Heart left ventricle (tissue), 16 donors: ENCODE measurements around the gene MEA1. TPM values are rescaled to one million over a fixed set of nuclear protein-coding genes. Genes with fewer than 3 reads are reported as not detected.

Source experiments
- ATAC-seq, 4 donors: fragments of 200-7000 bp; cut with Tn5 transposase; one replicate each; pipeline ENCODE4 v1.9.1; 2020 to 2022; ENCODE audit warnings: moderate library complexity in 4 of 4, mild to moderate bottlenecking in 3 of 4, moderate number of reproducible peaks in 1 of 4
- DNase-seq, 5 donors: peaks; one replicate each; pipeline ENCODE4 v3.0.0-alpha.2; 2020
- H3K27ac ChIP-seq, 12 donors: fragments of 200-600 bp; sonication (generic) in 4 of 12; one replicate each; pipeline versions ENCODE4 v1.5.0 to v1.8.0; 2016 to 2022; ENCODE audit warnings: mild to moderate bottlenecking in 2 of 12
- H3K27me3 ChIP-seq, 9 donors: fragments of 200-600 bp; sonication (generic) in 2 of 9; one replicate each; pipeline versions ENCODE4 v1.5.1 to v1.8.0; 2016 to 2022; ENCODE audit warnings: mild to moderate bottlenecking in 3 of 9
- H3K36me3 ChIP-seq, 9 donors: fragments of 200-600 bp; sonication (generic) in 2 of 9; one replicate each; pipeline versions ENCODE4 v1.5.0 to v1.8.0; 2018 to 2022; ENCODE audit warnings: mild to moderate bottlenecking in 2 of 9
- H3K4me1 ChIP-seq, 12 donors: fragments of 200-600 bp; sonication (generic) in 4 of 12; one replicate each; pipeline versions ENCODE4 v1.5.0 to v1.8.0; 2016 to 2022; ENCODE audit warnings: mild to moderate bottlenecking in 3 of 12
- H3K4me3 ChIP-seq, 12 donors: fragments of 200-600 bp; sonication (generic) in 4 of 12; one replicate each; pipeline versions ENCODE4 v1.5.0 to v1.8.0; 2017 to 2022; ENCODE audit warnings: mild to moderate bottlenecking in 9 of 12, moderate library complexity in 4 of 12
- H3K9me3 ChIP-seq, 12 donors: fragments of 200-600 bp; sonication (generic) in 4 of 12; one replicate each; pipeline versions ENCODE4 v1.5.0 to v1.8.0; 2016 to 2022; ENCODE audit warnings: mild to moderate bottlenecking in 1 of 12
- CTCF ChIP-seq, 12 donors: fragments of 200-600 bp; sonication (generic) in 4 of 12; IDR thresholded peaks; one replicate each; pipeline versions ENCODE4 v1.5.0 to v1.8.0; 2018 to 2022; ENCODE audit warnings: antibody characterized with exemption in 12 of 12, mild to moderate bottlenecking in 5 of 12
- POLR2A ChIP-seq, 2 donors: fragments of 450-650 bp; IDR thresholded peaks; one replicate each; pipeline ENCODE4 v1.6.1; 2017; ENCODE audit warnings: antibody characterized with exemption in 2 of 2, mild to moderate bottlenecking in 2 of 2, moderate library complexity in 2 of 2
- WGBS, 4 donors: extraction: QIAGEN DNeasy Blood & Tissue Kit in 2 of 4; methylation state at CpG; one replicate each; pipeline versions ENCODE4 v1.1.5 to v1.1.7; 2013 to 2018; 5-methylcytosine and 5-hydroxymethylcytosine counted together
- intact Hi-C, 10 donors: fragments of 100-400 bp; cut with DNase I; formaldehyde crosslinking; loops; one replicate each; pipeline versions ENCODE4 v1.11.1 to v1.14.2; 2022
- long read RNA-seq, 3 donors: library from polyadenylated mRNA; unstranded; transcript quantifications; one replicate each; pipeline ENCODE4 v2.0.0, GENCODE V29; 2020 to 2021
- polyA plus RNA-seq, 2 donors: library from polyadenylated mRNA; stranded (reverse); fragments of 200-250 nt; gene quantifications; one replicate each; pipeline ENCODE4 v1.2.3, GENCODE V29; 2013
- total RNA-seq, 9 donors: library from RNA; depleted of rRNA in 2 of 9; stranded (reverse); fragments of >200 nt in 2 of 9; fragmentation: NEBNext Ultra II Directional in 3 of 9; extraction: Animal tissue kit (Norgen Biotek cat#: 25700) in 3 of 9; gene quantifications; one replicate each; pipeline versions ENCODE4 v1.1.0 to v1.2.4, GENCODE V29; 2016 to 2023
- donor health status: ischemic (EF 13 %, LVEDD 7.1; RV severe dilation, severe dysfunction).
- donor health status: healthy with polysubstance abuse.
- donor health status: DM: no; HTN: yes; CAD: no.
- donor health status: DM: no; HTN: no; CAD: no.
- donor health status: ischemic (EF 25% LVEDD 6.9; RV normal size, moderate dysfunction).
- donor health status: ischemic (EF 25% LVEDD 5.7; RV mildly dilated, moderate dysfunction).
- donor health status: healthy.
- donor health status: DM: yes; HTN: yes; CAD: no.
- donor health status: ischemic (EF 35%, LVEDD 5.7; RV mildly dilated, moderate dysfunction).
- donor health status: nonischemic (EF 11% LVEDD 7.7; RV severe dilation, severe dysfunction).
- donor health status: DM: yes; HTN: yes; CAD: no.
- donor health status: PGD.
- donor health status: ischemic (EF 29% LVEDD 5.4; RV normal size, mild dysfunction).
- donor health status: nonischemic (EF 23%, LVEDD 6.1; RV moderate dilation, normal function).

MEA1 gene
- total RNA-seq: 10 to 100 TPM; 24.5 to 46.2 (median 32.1) TPM
- polyA plus RNA-seq: 10 to 100 TPM; 49.7 to 56.7 TPM
- long read RNA-seq, donor 1, transcript MEA1-202 (3 exons, 2,152 nt): minor isoform, 5 of 30 reads
- long read RNA-seq, donor 1, transcript MEA1-204 (4 exons, 1,004 nt): major isoform, 20 of 30 reads
- long read RNA-seq, donor 1, partial matches to known transcripts: 2 of 30 reads
- long read RNA-seq, donor 1, other reads (novel, unspliced or antisense): 1 of 30 reads
- long read RNA-seq, donor 2, transcript MEA1-204 (4 exons, 1,004 nt): major isoform, 15 of 18 reads
- long read RNA-seq, donor 2, partial matches to known transcripts: 0 of 18 reads
- long read RNA-seq, donor 2, other reads (novel, unspliced or antisense): 0 of 18 reads
- long read RNA-seq, donor 3, transcript MEA1-204 (4 exons, 1,004 nt): major isoform, 19 of 22 reads
- long read RNA-seq, donor 3, partial matches to known transcripts: 0 of 22 reads
- long read RNA-seq, donor 3, other reads (novel, unspliced or antisense): 0 of 22 reads

- intact Hi-C loops: loop anchor here in 6 of 10 donors (1.0 to 10.0 kb wide), 6 partner anchors 35 to 128 kb away; partner anchors contain the start of genes PEX6 (in 2 of the 6), KLC4 (in 1 of the 6) and MRPL2 (in 1 of the 6)
- peak within 1 kb of the TSS; percentile 51 to 90 (median 74) for H3K4me3 ChIP-seq
- H3K27ac ChIP-seq: peak within 1 kb of the TSS; percentile 25 to 97 (median 84)
- WGBS, 4 donors: 0 to 1% (median 0%) methylated on average over 25 to 51 of the region's 51 CpGs
- peaks cover 4 to 57% (median 47%) of the 10 kb centered on the region in 12 donors for H3K4me1 ChIP-seq
- peak; percentile 99 for DNase-seq
- ATAC-seq: peak; percentile 92 to 96 (median 94)
- TF ChIP-seq CTCF (IDR thresholded peaks at IDR 0.05): no peak
- peak; percentile 22 to 65 for TF ChIP-seq POLR2A (IDR thresholded peaks at IDR 0.05)
- peaks cover 0 to 58% (median 51%) of the 10 kb centered on the region in 9 donors for H3K36me3 ChIP-seq
- no peaks in the 10 kb centered on the region for H3K27me3 ChIP-seq
- H3K9me3 ChIP-seq: no peaks in the 10 kb centered on the region
Observed at GRCh38 chr6:43013843-43014433, at the start of gene MEA1, which contains the start of gene KLHDC3. Gene MEA1, minus strand, starts transcription at chr6:43013946. Its CDS starts 133 bp downstream, at chr6:43013813. Gene KLHDC3, plus strand, starts transcription at chr6:43014249. Its CDS starts 2,944 bp downstream, at chr6:43017193.

GRCh38 chr6:43062818-43063217, 49.1 kb upstream of the MEA1 start:
- TF ChIP-seq POLR2A (IDR thresholded peaks at IDR 0.05): no peak
- TF ChIP-seq CTCF (IDR thresholded peaks at IDR 0.05): no peak
- Histone ChIP-seq H3K36me3 (peaks cover 0 to 54% (median 34%) of the 10 kb centered on the region in 9 donors), H3K27me3 (no peaks in the 10 kb centered on the region), H3K27ac (no peak overlapping the region), H3K4me3 (no peak overlapping the region), H3K4me1 (peaks cover 0 to 32% (median 19%) of the 10 kb centered on the region in 12 donors), H3K9me3 (no peaks in the 10 kb centered on the region)
- no peak for ATAC-seq
- intact Hi-C loops: loop anchor here in 2 of 10 donors (5.0 to 10.0 kb wide), 2 partner anchors 46 to 158 kb away; no protein-coding TSS in a partner anchor
- no peak for DNase-seq
- 93 to 96% (median 95%) methylated on average over 10 to 12 of the region's 12 CpGs for WGBS, 4 donors

GRCh38 chr6:43061861-43062260, 48.1 kb upstream of the MEA1 start:
- DNase-seq: no peak
- no peak for ATAC-seq
- H3K4me3 ChIP-seq: no peak overlapping the region
- no peaks in the 10 kb centered on the region for H3K27me3 ChIP-seq
- TF ChIP-seq CTCF (IDR thresholded peaks at IDR 0.05) (no peak), POLR2A (IDR thresholded peaks at IDR 0.05) (no peak)
- no peaks in the 10 kb centered on the region for H3K9me3 ChIP-seq
- peaks cover 0 to 34% (median 19%) of the 10 kb centered on the region in 12 donors for H3K4me1 ChIP-seq
- H3K27ac ChIP-seq: no peak overlapping the region
- intact Hi-C loops: loop anchor here in 2 of 10 donors (5.0 to 10.0 kb wide), 2 partner anchors 45 to 157 kb away; no protein-coding TSS in a partner anchor
- 67 to 81% (median 72%) methylated on average over 2 of the region's 2 CpGs for WGBS, 4 donors
- H3K36me3 ChIP-seq: peaks cover 0 to 56% (median 39%) of the 10 kb centered on the region in 9 donors
